Fibroblast of skin of abdomen (primary cell): ENCODE results near the gene YJU2. TPM values are rescaled to one million over a fixed set of nuclear protein-coding genes. Genes with fewer than 3 reads are reported as not detected.
"Not testable (repeated sequence)": the region's sequence is repeated elsewhere in the genome, so short reads cannot be mapped to it uniquely, and the experiment has no call there.

ENCODE experiments used
- DNase-seq: peaks from one replicate; pipeline ENCODE4 v3.0.0-alpha.2; 2013
- polyA plus RNA-seq, 2 experiments: library from polyadenylated mRNA; unstranded; fragments of 120-200 nt; gene quantifications; one replicate each; pipeline ENCODE4 v1.2.1, GENCODE V29; 2013; ENCODE audit not compliant: insufficient read length in 2 of 2

YJU2 gene
- 15.4 TPM for polyA plus RNA-seq (2013, experiment 1 of 2; ENCODE audit: insufficient read length)
- polyA plus RNA-seq (2013, experiment 2 of 2; ENCODE audit: insufficient read length) = 14.5 TPM

DNA sequence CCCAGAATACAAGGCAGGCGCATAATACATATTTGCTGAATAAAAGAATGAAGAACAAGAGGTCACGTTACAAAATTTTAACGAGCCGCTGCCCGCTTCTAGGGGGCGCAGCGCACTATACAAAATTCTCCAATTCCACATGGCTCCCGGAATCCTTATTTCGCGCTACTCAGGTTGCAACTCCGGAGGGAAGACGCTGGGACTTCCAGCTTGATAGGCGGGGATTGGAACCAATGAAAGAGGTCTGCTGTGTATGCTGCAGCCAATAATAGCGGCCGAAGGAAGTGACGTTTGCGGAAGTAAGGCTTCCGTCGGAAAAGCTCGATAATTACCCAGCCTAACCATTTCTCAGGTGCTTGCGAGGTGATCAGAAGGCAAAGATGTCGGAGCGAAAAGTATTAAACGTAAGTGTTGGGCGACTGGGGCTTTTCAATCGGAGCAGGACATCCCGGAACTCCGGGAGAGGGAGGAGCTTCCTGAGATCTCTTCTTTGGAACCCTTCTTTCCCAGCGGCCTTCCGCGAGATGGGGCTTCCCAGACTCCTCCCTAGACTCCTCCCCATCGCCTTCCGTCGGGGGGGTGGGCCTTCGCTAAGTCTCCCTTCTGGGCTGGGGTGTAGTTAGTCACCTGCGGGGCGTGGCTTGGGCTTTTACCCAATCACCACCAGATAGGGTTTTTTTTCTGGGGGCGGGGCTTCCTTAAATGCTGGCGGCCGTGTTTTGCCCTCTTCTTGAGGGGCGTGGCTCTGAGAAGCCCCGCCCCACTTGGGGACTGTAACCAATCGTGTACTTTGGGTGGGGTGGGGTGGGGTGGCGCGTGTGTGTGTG is at the start of gene YJU2:
Gene YJU2 (plus strand): TSS at position 314 of the 827 bp plus-strand sequence. CDS start 67 bp downstream, at position 381.
- peak; percentile 99 for DNase-seq

GRCh38 chr19:4197228-4197624 is 49.7 kb upstream of the YJU2 start:
- DNase-seq = no peak

- DNase-seq = no peak
Measured at GRCh38 chr19:4197625-4198466, 49.0 kb upstream of the YJU2 start.

- DNase-seq = no peak
Measured at GRCh38 chr19:4198467-4199126, 48.3 kb upstream of the YJU2 start.

DNA sequence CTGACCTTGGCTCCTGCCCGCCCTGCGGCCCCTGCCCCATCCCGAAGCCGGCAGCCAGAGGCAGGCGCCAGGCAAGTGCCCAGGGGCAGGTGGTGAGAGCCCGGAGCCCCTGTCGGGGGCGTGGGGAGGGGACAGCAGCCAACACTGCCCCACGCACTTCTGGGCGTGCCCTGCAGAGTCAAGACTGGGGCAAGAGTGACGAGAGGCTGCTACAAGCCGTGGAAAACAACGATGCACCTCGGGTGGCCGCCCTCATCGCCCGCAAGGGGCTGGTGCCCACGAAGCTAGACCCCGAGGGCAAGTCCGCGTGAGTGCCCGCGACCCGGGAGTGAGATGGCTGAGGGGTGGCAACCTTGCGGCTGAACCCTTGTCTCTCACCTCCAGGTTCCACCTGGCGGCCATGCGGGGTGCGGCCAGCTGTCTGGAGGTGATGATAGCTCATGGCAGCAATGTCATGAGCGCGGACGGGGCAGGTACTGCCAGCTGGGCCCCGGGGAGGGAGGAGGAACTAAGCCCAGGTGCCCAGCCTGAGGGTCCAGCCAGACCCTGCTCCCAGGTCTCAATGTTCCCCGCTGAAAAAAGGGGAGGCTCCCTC is 47.1 kb upstream of the YJU2 start:
- no peak for DNase-seq

- DNase-seq = no peak
Measured at GRCh38 chr19:4200940-4201542, 45.8 kb upstream of the YJU2 start.

- DNase-seq = no peak
Measured at GRCh38 chr19:4201798-4202197, 45.1 kb upstream of the YJU2 start.

- DNase-seq = no peak
Measured at GRCh38 chr19:4206818-4207484, 39.9 kb upstream of the YJU2 start.

DNA sequence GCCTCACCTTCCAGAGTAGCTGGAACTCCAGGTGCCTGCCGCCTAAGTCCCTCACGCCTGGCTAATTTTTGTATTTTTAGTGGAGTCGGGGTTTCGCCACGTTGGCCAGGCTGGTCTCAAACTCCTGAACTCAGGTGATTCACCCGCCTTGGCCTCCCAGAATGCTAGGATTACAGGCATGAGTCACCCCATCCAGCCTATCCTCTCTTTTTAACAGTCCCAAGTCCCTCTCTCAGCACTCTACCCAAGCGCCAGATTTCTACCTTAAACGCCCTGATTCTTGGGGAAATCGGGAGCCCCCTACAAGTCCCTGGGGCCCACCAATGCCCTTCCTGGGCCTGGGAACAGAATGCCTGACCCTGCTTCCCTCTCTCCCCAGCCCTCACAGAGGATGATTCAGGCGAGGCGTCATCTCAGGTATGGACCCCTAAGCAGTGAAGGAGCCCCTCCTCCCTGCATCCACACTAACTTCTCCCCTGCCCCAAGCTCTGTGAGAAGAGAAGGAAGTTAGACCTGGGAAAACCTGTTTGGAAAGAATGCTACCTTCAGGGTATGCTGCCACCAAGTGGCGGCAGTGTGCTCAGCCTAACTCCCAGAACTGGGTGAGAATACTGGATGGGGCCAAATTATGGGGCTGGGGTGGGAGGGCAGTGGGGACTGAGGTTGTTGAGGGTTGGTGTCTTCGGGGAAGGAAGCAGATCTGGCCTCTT is 38.3 kb upstream of the YJU2 start:
- DNase-seq = peak; percentile 17

- DNase-seq = no peak
Measured at GRCh38 chr19:4210166-4210731, 36.6 kb upstream of the YJU2 start.

- DNase-seq = no peak
Measured at GRCh38 chr19:4213116-4213515, 33.8 kb upstream of the YJU2 start.

- no peak for DNase-seq
Measured at GRCh38 chr19:4215807-4216206, 31.1 kb upstream of the YJU2 start.

- DNase-seq = no peak
Measured at GRCh38 chr19:4216846-4217245, 30.0 kb upstream of the YJU2 start.

GRCh38 chr19:4217429-4218264 is 29.2 kb upstream of the YJU2 start:
- DNase-seq = no peak

DNA sequence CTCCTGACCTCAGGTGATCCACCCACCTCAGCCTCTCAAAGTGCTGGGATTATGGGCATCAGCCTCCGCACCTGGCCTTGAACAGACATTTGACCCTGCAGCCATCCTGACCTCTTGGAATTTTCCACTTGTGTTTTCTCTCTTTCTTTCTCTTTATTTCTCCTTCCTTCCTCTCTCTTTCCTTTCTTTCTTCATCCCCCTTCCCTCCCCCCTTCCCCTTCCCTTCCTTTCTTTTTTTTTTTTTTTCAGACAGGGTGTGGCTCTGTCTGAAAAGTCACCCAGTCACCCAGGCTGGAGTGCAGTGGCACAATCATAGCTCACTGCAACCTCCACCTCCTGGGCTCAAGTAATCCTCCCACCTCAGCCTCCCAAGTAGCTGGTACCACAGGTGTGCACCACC is 28.4 kb upstream of the YJU2 start:
- not testable (repeated sequence) for DNase-seq

- DNase-seq = no peak
Measured at GRCh38 chr19:4220188-4220587, 26.7 kb upstream of the YJU2 start.

DNA sequence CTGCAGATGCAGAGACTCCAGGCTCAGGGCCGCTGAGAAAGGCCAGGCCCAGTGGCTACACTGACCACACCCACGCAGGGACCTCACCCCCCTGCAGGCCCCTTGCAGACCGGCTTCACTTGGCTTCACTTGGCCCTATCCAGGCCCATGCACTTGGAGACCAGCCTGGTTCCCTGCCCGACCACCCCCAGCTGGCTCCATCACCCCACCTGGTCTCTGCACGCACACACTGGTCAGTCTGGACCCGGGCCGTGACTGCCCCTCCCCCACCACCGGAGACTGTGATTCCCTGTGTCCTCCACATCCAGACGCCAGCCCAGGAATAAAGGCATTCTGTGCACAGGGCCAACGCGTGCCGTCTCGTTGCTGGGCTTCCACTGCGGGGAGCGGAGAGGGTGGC is 22.4 kb upstream of the YJU2 start:
- DNase-seq = no peak

DNA sequence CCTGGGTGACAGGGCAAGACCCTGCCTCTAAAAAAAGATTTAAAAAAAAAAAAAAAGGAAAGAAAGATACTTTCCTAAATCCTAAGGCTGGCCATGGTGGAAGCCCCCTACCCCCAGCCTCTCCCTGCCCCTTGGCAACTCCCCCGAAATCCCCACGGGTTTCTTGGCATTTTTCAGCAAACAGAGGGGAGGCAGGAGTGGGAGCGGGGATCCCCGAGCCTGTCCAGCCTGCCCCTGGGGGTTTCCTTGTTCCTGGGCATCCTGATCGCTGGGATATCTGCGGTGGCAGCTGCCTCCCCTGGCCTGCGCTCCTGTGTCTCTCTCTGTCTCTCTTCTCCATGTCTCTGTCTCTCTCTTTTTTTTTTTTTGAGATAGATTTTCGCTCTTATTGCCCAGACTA is 21.0 kb upstream of the YJU2 start:
- DNase-seq = no peak

- DNase-seq = no peak
Measured at GRCh38 chr19:4227771-4228170, 19.1 kb upstream of the YJU2 start.

DNA sequence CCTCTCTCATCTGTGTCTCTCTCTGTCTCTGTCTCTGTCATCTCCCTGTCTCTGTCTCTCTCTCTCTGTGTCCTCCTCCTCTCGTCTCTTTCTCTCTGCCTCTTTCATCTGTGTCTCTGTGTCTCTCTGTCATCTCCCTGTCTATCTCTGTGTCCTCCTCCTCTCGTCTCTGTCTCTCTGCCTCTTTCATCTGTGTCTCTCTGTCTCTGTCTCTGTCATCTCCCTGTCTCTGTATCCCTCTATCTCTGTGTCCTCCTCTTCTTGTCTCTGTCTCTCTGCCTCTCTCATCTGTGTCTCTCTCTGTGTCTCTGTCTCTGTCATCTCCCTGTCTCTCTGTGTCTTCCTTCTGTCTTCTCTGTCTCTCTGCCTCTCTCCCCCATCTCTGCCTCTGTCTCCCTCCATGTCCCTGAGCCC is 18.1 kb upstream of the YJU2 start:
- no peak for DNase-seq
